Endometrium (tissue), 2 donors: Measurements from ENCODE around the gene LITAF.
"Not testable (repeated sequence)": the region's sequence is repeated elsewhere in the genome, so short reads cannot be mapped to it uniquely, and the experiment has no call there.

ENCODE experiments used
- FAIRE-seq: peaks from 2 replicates; lab custom pipeline; 2012; peaks lifted over from hg19 to GRCh38; lab: Jason Lieb, UNC
- donor health status: control.
- donor health status: control.

The LITAF gene

DNA sequence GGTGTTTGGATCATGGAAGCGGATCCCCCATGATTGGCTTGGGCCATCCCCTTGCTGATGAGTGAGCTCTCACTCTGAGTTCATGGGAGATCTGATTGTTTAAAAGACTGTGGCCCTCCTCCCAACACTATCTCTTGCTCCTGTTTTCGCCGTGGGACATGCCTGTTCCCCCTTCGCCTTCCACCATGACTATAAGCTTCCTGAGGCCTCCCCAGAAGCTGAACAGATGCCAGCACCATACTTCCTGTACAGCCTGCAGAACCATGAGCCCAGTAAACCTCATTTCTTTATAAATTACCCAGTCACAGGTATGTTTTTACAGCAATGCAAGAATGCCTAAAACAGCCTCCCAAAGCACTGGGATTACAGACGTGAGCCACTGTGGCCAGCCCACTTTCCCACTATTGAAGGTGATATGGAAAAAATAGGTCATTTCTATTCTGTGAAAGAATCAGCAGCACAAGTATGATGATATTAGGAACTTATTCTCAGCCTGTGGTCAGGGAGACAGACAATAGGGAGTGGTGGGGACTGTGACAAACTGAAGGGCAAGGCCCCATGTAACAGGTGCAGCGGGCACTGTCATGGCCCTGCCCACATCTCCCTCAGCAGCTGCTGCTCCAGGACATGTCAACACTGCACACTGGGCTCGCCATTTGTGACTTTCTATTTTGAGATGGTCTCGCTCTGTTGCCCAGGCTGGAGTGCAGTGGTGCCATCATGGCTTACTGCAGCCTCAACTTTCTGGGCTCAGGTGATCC, 33.7 kb upstream of the LITAF start:
- FAIRE-seq: no peak

DNA sequence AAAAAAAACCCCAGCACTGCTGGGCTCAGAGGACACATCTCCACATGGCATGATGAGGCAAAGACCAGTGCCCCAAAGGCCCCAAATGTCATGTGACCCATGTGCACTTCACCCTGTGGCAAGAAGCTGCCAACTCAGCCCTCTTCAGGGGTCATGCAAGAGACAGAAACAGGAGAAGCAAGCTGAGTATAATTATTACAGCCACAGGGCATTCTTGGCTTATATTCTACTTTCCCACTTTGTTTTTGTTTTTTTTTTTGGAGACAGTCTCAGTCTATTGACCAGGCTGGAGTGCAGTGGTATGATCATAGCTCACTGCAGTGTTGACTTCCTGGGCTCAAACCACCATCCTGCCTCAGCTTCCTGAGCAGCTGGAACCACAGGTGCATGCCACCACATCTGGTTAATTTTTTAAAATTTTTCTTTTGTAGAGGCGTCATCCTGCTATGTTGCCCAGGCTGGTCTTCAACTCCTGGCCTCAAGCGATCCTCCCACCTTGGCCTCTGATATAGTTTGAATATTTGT, 32.7 kb upstream of the LITAF start:
- FAIRE-seq: no peak

DNA sequence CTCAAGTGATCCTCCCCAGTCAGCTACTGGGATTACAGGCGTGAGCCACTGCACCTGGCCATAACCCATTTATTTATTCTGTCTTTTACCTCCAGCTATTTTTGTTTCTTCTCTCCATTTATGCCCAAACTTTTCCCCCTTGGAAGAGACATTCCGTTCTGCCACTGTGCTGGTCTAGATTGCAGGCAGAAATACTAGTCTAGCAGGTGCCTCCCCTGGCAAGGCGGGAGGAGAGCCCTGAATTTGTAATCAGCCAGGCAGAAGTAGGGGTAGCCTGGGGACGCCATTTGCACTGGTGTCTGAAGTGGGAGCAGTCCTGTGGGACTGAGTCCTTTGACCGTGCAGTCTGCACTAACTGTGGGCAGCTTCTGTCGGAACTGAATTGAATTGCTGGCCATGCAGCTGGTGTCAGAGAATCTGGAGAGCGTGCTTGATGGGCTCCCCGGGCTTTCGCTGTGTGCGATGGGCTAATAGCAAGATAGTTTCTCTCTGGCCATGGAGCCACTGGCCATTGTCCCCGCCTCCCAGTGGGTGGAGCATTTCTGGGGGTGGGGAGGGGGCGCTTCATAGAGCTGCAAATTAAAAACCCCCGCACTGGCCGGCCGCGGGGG, 31.5 kb upstream of the LITAF start:
- FAIRE-seq: no peak

DNA sequence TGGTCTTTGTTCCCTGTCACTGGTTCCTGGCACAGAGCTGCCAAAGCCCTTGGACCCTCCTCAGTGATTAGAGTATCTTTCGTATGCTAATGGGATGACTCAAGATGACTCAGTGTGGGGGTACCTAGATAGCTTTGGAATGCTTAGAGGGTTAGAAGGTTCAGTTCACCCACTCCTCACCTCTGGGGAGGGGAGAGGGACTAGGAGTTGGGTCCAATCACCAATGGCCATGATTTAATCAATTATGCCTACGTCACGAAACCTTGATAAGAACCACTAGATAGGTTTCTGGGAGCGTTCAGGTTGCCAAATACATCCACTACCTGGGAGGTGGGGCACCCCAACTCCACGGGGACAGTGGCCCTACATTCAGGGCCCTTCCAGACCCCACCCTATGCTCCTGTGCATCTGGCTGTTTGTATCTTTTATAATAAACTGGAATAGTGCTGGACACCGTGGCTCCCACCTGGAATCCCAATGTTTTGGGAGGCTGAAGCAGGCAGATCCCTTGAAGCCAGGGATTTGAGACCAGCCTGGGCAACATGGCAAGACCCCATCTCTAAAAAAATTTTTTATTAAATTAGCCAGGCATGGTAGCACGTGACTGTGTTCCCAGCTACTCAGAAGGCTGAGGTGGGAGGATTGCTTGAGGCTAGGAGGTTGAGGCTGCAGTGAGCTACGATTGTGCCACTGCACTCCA, 29.2 kb upstream of the LITAF start:
- FAIRE-seq: no peak

DNA sequence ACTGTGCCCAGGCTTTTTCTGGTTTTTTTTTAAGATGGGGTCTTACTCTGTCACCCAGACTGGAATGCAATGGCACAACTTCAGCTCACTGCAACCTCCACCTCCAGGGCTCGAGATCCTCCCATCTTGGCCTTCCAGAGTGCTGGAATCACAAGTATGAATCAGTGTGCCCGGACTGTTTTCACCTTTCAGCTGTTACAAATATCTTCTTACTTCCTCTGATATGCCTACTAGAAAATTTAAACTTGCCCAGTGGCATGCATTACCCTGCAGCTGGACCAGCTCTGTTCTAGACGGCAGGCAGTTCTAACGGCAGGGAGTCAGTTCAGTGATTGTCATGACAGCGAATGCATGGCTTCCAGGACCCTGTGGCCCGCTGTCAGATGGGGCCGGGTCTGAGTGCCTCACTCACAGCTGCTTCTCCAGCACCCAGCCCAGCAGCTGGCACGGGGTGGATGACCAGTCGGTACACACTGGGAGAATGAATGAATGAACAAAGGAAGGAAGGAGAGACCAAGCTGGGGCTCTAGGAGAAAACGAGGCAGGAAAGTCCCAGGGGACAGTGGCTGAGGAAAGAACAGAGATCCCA, 28.0 kb upstream of the LITAF start:
- FAIRE-seq: no peak

DNA sequence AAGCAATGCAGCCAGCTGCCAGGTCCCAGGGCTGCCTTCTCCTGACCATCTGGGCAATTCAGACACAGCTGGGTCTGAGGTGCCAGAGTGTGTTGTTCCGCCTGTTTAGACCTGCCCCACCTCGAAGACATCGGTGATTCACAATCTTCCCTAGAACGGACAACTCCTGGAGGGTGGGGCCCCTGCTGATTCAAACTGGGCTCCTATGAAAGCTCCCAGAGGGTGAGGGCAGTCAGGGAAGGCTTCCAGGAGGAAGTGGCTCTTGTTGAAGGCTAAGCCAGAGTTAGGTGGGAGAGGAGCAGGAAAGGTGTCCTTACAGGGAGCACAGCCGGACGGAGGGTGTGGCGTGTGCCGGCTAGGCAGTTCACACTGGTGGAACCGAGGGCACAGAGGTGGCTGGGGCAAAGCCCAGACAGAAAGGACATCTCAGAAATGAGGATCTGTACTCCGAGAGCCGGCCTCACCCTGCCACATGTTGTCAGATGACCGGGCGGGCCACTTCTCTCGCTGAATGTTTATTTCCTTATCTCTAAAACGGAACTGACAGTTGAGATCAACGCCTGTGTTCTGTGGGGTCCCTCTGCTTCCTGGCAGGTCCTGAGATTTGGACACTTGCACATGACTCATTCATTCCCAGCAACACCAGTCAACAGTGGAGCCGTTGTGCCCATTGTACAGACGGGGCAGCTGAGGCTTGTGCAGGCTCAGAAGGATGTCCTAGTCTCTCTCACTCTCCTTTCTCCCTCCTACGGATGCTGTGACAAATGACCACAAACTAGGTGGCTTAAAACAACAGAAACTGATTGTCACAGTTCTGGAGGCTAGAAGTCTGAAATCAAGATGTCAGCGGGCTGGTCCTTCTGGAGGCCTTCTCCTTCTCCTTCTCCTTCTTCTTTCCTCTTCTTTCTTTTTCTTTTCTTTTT, 26.9 kb upstream of the LITAF start:
- no peak for FAIRE-seq

DNA sequence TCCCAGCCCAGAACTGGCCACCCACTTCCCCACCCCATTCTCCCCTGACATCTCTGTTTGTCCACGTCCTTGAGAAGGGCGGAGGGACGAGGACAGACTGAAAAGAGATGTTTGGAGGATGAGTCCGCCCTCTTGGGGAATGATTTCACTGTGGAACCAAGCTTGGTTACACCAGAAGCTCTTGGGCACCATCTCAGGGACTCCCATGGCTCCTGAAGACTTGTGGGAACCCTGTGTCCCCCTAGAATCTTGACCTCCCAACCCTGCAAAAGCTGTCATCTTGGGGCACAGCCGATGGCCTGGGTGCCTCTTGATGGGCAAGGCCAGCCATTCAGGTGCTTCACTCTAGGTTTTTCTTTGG, 25.9 kb upstream of the LITAF start:
- FAIRE-seq: no peak

DNA sequence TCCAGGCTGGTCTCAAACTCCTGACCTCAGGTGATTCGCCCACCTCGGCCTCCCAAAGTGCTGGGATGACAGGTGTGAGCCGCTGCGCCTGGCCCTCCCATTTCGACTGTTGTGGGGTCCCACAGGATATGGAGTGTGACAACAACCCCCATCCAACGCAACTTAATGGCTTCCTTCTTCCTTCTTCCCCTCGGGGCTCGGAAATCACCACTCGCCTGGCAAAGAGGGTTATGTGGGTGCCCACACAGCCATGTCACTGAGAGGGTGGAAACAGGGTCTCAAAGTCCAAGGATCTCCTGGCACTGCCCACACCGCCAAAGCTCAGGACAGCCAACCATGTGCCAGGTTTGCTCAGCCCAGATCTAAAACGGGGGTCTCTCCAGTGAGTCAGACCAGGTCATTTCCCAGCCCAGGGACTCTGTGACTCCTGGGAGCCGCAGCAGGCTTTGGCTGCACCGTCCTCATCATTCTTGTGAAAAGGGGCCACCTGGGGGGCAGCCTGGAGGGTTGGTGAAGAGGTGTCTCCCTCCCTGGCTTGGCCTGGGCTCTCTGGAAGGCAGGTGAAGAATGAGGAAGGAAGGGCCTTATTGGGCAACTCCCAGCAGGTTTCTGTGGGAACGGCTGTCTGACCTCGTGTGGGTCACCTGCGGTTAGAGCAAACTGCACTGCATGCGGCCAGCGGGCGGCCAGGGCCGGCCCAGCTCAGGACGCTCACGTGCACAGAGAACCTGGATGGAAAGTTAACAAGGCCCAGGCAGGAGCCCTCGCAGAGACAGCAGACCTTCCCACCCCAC, 25.3 kb upstream of the LITAF start:
- no peak for FAIRE-seq

DNA sequence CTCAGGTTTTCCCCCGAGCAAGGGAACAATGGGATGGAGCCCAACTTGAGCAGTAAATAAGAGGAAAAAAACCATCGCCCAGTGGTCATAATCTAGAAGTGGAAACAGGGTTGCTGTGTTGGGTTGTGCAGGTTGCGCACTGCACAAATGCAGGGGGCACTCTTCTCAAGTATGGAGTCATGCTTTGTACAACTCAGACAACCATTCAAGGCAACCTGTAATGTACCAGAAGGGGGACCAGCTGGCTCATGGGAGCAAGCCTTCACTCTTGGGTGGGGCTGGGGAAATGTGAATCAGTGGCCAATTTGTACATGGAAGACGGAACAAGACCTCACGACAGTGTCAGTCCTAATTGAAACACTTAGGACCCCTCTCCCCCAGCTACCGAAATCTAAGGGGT, 23.9 kb upstream of the LITAF start:
- no peak for FAIRE-seq

DNA sequence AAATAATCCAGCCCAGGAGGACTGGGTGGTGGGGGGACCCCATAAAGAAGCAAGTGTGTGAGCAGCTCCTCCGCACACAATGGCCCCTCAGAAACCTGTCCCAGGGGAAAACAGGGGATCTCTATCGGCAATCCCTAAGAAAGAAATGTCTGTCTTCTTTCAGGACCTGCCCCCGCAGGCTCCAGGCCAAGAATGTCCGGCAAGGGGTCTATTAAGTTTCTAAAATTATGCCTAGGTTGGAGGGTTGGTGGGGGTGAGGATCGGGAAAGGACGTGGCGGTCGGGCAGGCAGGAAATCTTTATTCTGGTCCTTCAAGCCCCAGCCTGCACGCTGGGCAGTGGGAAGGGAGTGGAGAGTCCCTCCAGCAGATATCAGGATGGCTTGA, 23.4 kb upstream of the LITAF start:
- no peak for FAIRE-seq

DNA sequence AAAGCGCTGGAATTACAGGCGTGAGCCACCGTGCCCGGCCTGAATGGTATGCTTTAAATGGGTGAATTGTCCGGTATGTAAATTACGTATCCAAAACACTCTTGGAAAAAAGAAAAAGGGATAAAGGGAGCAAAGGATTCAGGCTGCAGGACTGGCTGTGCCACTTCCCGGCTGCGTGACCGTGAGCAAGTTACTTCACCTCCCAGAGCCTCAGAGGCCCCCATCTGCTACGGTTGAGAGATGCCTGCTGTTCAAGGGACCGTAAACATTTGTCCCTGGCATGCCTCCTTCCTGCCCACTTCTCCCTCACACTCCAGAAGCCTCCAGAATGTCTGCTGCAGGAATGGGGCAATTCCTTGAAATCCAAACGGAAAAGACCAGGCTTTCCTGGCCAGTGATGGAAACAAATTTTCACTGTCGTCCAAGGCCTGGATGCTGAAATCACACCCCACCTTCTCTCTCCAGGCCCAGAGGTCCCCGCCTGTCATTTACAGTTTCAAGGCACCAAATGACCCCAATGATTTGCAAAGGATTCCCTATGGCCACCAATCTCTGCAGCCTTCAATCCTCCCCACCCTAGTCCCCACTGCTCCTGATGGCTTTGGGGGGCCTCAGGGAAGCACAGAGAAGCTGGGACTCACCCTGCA, 22.9 kb upstream of the LITAF start:
- FAIRE-seq: no peak

DNA sequence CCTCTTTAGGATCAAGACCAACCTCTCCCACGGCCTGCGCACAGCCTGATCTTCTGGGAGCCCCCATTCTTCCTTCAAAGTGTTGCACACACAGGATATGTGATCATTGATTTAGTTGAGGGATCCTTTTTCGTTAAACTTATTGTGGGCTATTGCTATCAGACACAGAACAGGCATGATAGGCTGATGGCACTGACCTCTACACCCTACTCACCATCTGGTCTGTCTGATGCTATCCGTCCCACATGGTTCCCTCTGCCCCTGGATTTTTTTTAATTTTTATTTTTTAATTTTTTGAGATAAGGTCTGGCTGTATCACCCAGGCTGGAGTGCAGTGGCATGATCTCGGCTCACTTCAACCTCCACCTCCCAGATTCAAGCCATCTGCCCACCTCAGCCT, 19.2 kb upstream of the LITAF start:
- FAIRE-seq: no peak

DNA sequence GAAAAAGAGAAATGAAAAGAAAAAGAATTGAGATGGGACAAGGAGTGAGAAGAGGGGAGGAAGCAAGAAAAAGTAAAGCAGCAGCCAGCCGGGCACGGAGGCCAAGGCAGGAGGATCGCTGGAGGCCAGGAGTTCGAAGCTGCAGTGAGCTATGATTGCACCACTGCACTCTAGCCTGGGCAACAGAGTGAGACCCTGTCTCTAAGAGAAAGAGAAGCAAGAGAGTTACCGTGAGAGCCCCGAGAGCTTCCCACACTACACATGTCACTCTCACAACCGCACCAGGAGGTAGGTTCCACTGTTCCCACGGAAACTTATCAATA, 18.8 kb upstream of the LITAF start:
- FAIRE-seq: no peak

DNA sequence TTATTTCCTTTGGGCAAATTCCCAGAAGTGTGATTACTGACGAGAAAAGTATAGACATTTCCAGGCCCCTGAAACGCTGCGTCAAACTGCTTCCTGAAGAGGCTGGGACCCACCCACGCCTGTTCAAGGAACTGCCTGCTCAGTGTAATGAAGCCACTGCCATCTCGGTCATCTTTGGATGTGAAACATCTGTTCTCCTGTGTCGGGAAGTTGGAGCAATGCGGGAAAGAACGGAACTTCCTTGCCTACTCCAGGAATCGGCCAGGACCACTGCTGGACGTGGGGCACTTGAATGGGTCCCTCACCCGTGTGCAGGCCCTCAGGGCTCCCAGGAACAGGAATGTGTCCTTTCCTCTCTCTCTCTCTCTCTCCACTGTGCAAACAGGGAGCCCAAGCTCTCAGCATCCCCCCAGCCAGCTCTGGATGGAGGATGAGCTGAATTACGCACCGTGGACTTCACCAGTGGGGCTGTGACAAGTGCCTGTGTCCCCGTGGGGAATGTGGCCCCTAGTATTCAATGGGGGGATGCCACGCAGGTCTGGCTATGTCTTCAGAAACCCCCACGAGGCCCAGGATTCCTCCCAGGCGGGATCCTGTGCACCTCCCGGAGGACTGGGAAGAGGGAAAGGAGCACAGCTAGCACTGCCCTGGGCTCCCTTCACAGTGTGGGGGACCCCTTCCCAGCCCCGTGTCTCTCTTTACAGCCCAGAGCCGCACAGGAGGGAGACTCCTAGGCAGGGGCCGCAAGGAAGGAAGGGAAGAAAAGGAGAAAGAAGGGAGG, 18.3 kb upstream of the LITAF start:
- no peak for FAIRE-seq

DNA sequence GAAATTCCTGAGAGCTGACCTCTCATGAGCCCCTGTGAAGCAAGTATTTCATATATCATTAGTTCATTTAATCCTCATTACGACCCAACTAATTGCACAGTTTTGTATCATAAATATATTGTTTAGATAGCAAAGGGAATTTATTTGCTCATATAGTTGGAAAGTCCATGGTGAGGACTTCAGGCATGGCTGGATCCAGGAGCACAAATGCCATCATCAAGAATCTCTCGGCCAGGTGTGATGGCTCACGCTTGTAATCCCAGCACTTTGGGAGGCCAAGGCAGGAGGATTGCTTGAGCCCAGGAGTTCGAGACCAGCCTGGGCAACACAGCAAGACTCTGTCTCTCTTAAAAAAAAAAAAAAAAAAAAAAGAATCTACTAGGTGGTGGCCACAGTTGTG, 17.6 kb upstream of the LITAF start:
- FAIRE-seq: not testable (repeated sequence)

DNA sequence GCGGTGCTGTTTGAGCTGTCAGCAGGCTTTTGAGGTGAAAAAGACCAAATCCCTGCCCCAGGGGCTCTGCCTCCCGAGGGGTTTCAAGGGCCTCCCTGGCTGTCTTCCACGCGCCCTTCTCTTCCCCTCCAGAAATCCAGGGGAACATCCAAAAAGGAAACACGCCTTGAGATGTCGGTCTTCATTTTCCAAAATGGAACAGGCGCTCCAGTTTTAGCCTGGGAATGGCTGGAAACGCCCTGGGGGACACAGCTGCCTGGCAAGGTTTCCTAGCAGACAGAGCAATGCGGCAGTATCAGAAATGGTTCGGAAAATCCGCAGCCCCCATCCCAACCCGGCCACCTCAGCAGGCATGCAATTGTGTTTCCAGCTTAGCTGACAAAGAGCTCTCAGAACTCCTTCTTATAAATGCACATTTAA, 16.6 kb upstream of the LITAF start:
- FAIRE-seq: no peak

DNA sequence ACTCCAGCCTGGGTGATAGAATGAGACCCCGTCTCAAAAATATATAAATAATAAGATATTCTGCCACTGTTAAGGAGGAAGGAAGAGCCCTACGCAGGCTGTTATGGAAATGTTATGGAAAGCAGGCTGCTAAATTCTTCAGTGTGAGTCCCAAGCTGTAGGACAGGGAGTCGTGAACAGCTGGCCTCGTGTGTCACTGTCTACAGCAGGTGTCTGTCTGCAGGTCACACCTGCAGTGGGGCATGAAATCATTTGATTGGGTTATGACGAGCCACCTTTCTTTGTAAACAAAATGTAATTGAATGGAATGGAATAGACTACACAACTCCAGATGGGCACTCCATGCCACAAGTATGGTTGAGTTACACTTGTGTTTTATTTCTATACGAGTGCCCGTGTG, 15.6 kb upstream of the LITAF start:
- FAIRE-seq: no peak

DNA sequence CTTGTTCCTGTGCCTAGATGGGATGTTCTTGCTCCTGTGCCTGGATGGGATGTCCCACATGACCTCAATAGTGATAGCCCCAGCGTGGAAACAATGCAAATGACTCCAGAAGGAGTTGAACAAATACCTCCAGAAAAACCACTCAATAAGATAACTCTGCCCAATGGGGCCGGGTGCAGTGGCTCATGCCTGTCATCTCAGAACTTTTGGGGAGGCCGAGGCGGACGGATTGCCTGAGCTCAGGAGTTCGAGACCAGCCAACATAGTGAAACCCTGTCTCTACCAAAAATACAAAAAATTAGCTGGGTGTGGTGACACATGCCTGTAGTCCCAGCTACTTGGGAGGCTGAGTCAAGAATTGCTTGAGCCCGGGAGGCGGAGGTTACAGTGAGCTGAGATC, 15.2 kb upstream of the LITAF start:
- no peak for FAIRE-seq

DNA sequence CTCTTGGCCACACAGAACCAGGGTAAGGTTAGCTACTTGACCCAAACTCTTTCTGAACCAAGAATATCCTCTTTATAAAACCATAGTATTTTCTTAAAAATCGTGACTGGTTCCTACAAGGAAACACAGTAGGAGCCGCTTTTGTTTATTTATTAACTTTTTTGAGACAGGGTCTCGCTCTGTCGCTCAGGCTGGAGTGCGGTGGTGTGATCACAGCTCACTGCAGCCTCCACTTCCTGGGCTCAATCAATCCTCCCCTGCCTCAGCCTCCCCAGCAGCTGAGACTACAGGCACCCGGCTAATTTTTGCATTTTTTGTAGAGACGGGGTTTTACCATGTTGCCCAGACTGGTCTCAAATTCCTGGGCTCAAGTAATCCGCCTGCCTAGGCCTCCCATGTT, 14.7 kb upstream of the LITAF start:
- FAIRE-seq: no peak

DNA sequence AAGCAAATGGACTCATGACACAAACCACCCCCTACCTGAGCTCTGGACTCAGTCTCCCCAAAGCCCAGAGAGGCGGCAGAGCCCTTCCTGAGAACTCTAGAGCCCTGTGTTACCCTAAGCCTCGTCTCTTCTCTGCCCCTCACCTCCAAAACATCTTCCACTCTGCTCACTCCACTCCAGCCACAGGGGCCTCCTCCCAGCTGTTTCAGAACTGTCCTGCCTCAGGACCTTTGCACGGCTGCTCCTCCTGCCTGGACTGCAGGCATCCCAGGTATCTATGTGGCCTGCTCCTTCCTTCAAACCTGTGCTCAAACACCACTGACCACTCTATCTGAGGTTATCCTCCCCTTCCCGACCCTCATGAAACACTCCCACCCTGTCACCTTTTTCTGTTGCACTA, 12.9 kb upstream of the LITAF start:
- FAIRE-seq: no peak
